Measurements from ENCODE around the gene BAZ1B.
"Not testable (repeated sequence)": the region's sequence is repeated elsewhere in the genome, so short reads cannot be mapped to it uniquely, and the experiment has no call there.

The BAZ1B gene

DNA sequence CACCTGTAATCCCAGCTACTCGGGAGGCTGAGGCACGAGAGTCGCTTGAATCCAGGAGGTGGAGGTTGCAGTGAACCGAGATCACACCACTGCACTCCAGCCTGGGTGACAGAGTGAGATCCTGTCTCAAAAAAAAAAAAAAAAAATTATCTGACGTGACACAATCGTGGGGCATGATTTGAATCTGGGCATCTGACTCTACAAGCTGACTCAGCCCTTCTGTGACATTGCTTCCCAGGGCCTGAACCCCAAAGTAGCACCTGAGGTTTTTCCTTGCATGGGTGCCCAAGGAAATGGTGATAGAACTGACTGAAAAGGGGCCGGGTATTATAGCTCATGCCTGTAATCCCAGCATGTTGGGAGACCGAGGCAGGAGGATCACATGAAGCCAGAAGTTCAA is 101.5 kb downstream of the BAZ1B start:
- WGBS, 2 experiments: 89 to 90% methylated on average over 8 of the region's 8 CpGs
- H3K4me1 ChIP-seq (ENCODE audit: control insufficient read depth, insufficient read depth, low read length); H3K4me3 ChIP-seq (ENCODE audit: insufficient read depth, low read depth, low read length); H3K27me3 ChIP-seq (ENCODE audit: control insufficient read depth, insufficient read depth, low read length, poor library complexity, severe bottlenecking); H3K36me3 ChIP-seq (ENCODE audit: control insufficient read depth, insufficient read depth, low read length); H3K27ac ChIP-seq (ENCODE audit: insufficient read depth, low read depth, low read length, poor library complexity, severe bottlenecking); H3K9me3 ChIP-seq (ENCODE audit: control insufficient read depth, low read length): not testable (repeated sequence)

DNA sequence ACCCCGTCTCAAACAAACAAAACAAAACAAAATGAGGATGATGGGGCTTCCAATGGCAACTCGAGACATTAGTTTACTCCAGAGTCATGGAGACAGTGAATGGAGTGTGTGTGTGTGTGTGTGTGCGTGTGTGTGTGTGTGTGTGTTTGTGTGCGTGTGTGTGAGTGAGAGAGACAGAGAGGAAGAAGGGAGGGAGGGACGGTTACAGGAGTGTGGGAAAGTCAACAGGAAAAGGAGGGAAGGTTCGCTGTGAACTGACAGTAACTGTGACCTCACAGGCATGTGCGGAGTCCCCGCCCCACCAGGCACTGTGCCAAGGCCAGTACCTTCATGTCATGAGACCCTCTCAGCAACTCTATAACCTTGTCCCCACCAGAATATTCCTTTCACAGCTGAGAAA is 102.1 kb downstream of the BAZ1B start:
- not testable (repeated sequence) for H3K27ac ChIP-seq (ENCODE audit: insufficient read depth, low read depth, low read length, poor library complexity, severe bottlenecking); H3K27me3 ChIP-seq (ENCODE audit: control insufficient read depth, insufficient read depth, low read length, poor library complexity, severe bottlenecking)
- 71 to 74% methylated on average over 8 of the region's 8 CpGs for WGBS, 2 experiments

DNA sequence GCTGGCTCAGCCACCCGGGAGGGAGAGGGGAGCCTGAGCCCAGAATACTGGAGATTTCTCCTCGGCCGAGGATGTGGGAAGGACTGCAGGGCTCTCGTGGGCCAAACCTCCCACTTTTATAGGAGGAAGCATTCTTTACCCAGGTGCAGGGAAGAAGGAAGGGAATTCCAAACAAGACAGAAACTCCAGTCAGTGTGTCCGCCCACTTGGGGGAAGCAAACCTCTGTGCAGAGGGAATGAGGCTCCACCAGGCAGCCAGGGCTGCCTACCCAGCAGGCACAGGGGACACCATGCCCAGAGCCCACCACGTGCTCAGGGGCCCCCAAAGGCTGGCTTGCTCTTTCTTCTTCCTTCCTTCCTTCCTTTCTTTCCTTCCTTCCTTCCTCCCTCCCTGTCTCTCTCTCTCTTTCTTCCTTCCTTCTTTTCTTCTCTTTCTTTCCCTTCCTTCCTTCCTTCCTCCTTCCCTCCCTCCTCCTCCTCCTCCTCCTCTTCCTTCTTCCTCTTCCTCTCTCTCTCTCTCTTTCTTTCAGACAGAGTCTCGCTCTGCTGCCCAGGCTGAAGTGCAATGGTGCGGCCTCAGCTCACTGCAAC is 103.9 kb downstream of the BAZ1B start:
- H3K36me3 ChIP-seq (ENCODE audit: control insufficient read depth, insufficient read depth, low read length): no peaks in the 10 kb centered on the region
- no peaks in the 10 kb centered on the region for H3K27me3 ChIP-seq (ENCODE audit: control insufficient read depth, insufficient read depth, low read length, poor library complexity, severe bottlenecking)
- H3K9me3 ChIP-seq (ENCODE audit: control insufficient read depth, low read length): no peaks in the 10 kb centered on the region
- no peak overlapping the region for H3K27ac ChIP-seq (ENCODE audit: insufficient read depth, low read depth, low read length, poor library complexity, severe bottlenecking)
- WGBS, 2 experiments: 75 to 84% methylated on average over 8 of the region's 8 CpGs
- no peaks in the 10 kb centered on the region for H3K4me1 ChIP-seq (ENCODE audit: control insufficient read depth, insufficient read depth, low read length)
- H3K4me3 ChIP-seq (ENCODE audit: insufficient read depth, low read depth, low read length): no peak overlapping the region

More for the DNA sequence above, 102.1 kb downstream of the BAZ1B start:
- not testable (repeated sequence) for H3K4me3 ChIP-seq (ENCODE audit: insufficient read depth, low read depth, low read length); H3K36me3 ChIP-seq (ENCODE audit: control insufficient read depth, insufficient read depth, low read length); H3K9me3 ChIP-seq (ENCODE audit: control insufficient read depth, low read length); H3K4me1 ChIP-seq (ENCODE audit: control insufficient read depth, insufficient read depth, low read length)

DNA sequence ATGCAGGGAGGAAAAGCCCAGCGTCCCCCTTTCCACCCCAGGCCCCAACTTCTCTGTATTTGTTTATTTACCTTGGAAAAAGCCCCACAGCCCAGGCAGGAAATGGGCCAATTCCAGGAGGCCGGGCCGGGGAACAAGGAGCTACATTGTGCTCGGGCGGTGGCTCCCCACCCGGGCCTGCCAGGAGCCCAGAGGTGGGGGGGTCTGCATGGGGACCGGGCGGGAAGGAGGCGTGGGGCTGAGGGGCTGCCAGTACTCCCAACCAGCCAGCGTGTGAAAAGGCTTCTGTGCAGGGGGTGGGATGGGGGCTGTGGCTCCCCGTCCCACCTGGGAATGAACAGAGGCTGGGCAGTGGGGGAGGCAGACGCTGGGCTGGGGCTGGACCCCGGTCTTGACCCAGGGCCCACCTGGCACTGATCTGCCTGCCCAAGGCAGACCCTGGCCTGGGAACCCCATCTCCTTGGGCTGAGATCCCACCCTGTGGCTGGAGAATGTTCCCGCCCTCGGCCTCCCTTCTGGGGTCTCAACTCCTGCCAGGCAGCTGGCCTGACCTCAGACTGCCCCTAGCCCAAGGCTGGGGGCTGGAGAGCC is 111.5 kb downstream of the BAZ1B start:
- not testable (repeated sequence) for H3K36me3 ChIP-seq (ENCODE audit: control insufficient read depth, insufficient read depth, low read length); H3K4me3 ChIP-seq (ENCODE audit: insufficient read depth, low read depth, low read length); H3K9me3 ChIP-seq (ENCODE audit: control insufficient read depth, low read length); H3K27ac ChIP-seq (ENCODE audit: insufficient read depth, low read depth, low read length, poor library complexity, severe bottlenecking); H3K4me1 ChIP-seq (ENCODE audit: control insufficient read depth, insufficient read depth, low read length); H3K27me3 ChIP-seq (ENCODE audit: control insufficient read depth, insufficient read depth, low read length, poor library complexity, severe bottlenecking)
- WGBS, 2 experiments: 65 to 70% methylated on average over 14 to 15 of the region's 15 CpGs

DNA sequence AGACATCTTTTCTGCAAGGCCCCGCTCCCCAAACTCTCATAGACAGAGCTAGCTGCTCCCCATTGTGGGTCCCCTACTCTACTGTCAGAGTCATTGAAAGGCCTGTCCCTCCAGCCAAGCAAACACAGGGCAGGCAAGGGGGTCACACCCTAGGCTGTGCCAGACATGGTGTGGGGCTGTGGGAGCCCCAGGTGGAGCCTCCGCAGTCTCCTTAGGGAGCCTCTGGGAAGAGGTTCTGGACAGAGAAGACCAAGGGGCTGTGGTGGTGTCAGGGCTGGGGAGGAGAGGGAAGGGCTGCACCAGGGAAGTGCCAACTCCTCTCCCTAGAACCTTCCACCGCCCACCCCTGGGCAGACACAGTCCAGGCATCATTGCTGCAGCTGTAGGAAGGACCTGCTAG is 117.2 kb downstream of the BAZ1B start:
- H3K27me3 ChIP-seq (ENCODE audit: control insufficient read depth, insufficient read depth, low read length, poor library complexity, severe bottlenecking); H3K4me3 ChIP-seq (ENCODE audit: insufficient read depth, low read depth, low read length); H3K36me3 ChIP-seq (ENCODE audit: control insufficient read depth, insufficient read depth, low read length); H3K4me1 ChIP-seq (ENCODE audit: control insufficient read depth, insufficient read depth, low read length); H3K27ac ChIP-seq (ENCODE audit: insufficient read depth, low read depth, low read length, poor library complexity, severe bottlenecking); H3K9me3 ChIP-seq (ENCODE audit: control insufficient read depth, low read length): not testable (repeated sequence)
- WGBS, 2 experiments: 95% methylated on average over 3 of the region's 3 CpGs

DNA sequence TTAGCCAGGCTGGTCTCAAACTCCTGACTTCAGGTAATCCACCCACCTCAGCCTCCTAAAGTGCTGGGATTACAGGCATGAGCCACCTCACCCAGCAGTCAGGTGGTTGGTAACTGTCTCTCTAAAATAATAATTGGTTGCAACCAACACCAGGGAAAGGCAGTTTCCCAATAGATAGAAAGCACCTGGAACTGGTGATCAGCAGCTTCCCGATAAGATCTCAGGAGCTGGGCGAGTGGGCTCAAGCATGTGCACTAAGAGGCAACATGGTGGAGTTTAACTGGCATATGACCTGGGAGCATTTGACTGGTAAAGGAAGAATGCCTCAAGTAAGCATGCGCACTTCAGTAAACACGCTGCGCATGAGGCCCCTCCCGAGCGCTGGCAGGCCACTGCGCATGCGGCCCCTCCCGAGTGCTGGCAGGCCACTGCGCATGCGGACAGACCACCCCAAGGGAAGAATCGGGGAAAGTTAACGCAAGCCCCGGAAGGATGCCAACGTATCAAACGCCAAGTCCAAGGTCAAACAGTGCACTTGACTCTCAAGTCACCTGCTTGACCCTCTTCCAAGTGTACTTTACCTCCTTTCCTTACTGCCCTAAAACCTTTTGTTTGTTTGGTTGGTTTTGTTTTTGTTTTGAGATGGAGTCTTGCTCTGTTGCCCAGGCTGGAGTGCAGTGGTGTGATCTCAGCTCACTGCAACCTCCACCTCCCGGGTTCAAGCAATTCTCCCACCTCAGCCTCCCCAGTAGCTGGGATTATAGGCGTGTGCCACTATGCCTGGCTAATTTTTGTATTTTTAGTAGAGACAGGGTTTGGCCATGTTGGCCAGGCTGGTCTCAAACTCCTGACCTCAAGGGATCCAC is 122.7 kb downstream of the BAZ1B start:
- not testable (repeated sequence) for H3K27ac ChIP-seq (ENCODE audit: insufficient read depth, low read depth, low read length, poor library complexity, severe bottlenecking); H3K27me3 ChIP-seq (ENCODE audit: control insufficient read depth, insufficient read depth, low read length, poor library complexity, severe bottlenecking); H3K4me1 ChIP-seq (ENCODE audit: control insufficient read depth, insufficient read depth, low read length); H3K36me3 ChIP-seq (ENCODE audit: control insufficient read depth, insufficient read depth, low read length); H3K4me3 ChIP-seq (ENCODE audit: insufficient read depth, low read depth, low read length); H3K9me3 ChIP-seq (ENCODE audit: control insufficient read depth, low read length)
- WGBS, 2 experiments: 64 to 72% methylated on average over 19 of the region's 19 CpGs

DNA sequence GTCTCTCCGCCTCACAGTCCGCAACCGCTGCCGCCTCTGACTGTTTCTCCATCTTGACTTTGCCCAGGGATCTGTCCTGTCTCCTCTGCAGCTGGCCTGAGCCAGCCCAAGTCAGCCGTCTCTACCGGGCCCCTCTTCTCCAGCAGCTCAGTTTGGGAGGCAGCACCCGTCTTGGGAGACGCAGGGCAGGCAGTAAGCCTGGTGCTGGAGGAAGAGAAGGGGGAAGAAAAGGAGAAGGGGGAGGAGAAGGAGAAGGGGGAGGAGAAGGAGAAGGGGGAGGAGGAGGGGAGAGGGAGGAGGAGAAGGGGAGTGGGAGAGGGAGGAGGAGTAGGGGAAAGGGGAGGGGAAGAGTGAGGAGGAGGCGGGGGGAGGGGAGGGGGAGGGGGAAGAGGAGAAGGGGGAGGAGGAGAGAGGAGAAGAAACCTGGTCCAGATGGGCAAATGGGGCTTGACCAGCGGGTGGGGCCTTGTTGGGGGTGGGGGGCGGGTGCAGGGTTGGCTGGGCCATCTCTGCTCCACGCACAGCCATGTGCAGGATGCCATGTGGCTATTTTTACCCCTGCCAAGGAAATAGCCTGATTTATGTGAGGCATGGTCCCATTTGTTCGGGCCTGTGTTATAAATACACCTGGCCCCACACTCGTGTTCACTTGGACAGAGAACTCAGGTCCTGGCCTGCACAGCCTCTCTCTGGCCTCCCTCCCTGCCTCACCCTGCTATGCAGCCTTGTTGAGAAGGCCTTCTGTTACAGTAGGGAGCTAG is 124.4 kb downstream of the BAZ1B start:
- Histone ChIP-seq H3K4me1 (ENCODE audit: control insufficient read depth, insufficient read depth, low read length) (peaks cover 5% of the 10 kb centered on the region), H3K36me3 (ENCODE audit: control insufficient read depth, insufficient read depth, low read length) (no peaks in the 10 kb centered on the region), H3K27ac (ENCODE audit: insufficient read depth, low read depth, low read length, poor library complexity, severe bottlenecking) (peak overlapping the region; percentile 63), H3K27me3 (ENCODE audit: control insufficient read depth, insufficient read depth, low read length, poor library complexity, severe bottlenecking) (no peaks in the 10 kb centered on the region), H3K4me3 (ENCODE audit: insufficient read depth, low read depth, low read length) (peak overlapping the region; percentile 47), H3K9me3 (ENCODE audit: control insufficient read depth, low read length) (no peaks in the 10 kb centered on the region)
- 19 to 21% methylated on average over 13 of the region's 14 CpGs for WGBS, 2 experiments

DNA sequence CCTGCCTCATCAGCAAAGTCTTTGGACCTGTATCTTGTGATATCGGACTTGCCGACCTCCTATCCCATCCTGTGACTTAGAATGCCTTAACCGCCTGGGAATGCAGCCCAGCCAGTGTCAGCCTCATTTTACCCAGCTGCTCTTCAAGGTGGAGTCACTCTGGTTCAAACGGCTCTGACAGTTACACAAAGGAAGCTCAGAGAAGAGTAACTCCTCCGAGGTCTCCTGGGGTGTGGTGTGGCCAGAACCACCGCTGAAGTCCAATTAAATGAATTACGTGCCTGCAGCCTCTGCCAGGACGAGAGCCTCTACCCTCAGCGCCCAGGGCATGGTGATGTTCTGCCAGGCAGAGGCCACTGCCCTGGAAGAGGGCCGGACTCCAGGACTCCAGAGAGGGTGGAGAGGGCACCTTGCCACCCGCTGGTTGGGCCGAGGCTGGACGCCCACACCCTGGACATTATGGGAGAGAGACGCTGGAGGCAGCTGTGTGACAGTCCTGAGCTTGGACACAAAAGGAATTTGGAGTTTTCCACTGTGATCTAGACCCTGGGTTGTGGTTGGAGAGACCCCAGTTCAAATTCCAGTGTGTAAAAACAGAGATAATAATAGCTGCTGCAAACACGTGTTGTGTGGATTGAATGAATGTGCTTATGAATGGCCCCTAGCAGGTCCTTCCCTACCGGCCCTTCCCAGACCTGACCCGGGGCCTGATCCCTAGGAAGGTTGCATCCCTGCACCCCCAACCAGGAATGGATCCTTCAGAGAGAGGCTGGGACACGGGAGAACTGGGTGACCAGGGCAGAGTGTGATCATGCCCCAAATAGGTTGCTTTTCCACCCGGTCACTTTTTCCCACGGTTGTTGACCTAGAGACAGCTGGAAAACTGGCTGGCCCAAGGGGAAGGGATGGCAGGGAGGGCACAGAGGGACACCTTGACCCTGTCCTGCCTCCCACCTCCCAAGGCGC is 126.3 kb downstream of the BAZ1B start:
- no peaks in the 10 kb centered on the region for H3K27me3 ChIP-seq (ENCODE audit: control insufficient read depth, insufficient read depth, low read length, poor library complexity, severe bottlenecking)
- no peaks in the 10 kb centered on the region for H3K36me3 ChIP-seq (ENCODE audit: control insufficient read depth, insufficient read depth, low read length)
- WGBS, 2 experiments: 84 to 86% methylated on average over 21 of the region's 21 CpGs
- H3K4me3 ChIP-seq (ENCODE audit: insufficient read depth, low read depth, low read length): no peak overlapping the region
- peaks cover 5% of the 10 kb centered on the region for H3K4me1 ChIP-seq (ENCODE audit: control insufficient read depth, insufficient read depth, low read length)
- no peak overlapping the region for H3K27ac ChIP-seq (ENCODE audit: insufficient read depth, low read depth, low read length, poor library complexity, severe bottlenecking)
- H3K9me3 ChIP-seq (ENCODE audit: control insufficient read depth, low read length): no peaks in the 10 kb centered on the region

DNA sequence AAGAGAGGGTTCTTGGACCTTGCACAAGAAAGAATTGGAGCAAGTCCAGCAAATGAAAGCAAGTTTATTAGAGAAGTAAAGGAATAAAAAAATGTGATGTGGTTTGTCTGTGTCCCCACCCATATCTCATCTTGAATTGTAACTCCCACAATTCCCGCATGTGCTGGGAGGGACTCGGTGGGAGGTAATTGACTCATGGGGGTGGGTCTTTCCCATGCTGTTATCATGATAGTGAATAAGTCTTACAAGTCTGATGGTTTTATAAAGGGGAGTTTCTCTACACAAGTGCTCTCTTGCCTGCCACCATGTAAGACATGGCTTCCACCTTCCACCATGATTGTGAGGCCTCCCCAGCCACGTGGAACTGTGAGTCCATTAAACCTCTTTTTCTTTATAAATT is 127.7 kb downstream of the BAZ1B start:
- WGBS, 2 experiments: 71 to 74% methylated on average over 2 to 3 of the region's 3 CpGs
- no peaks in the 10 kb centered on the region for H3K9me3 ChIP-seq (ENCODE audit: control insufficient read depth, low read length)
- peaks cover 5% of the 10 kb centered on the region for H3K4me1 ChIP-seq (ENCODE audit: control insufficient read depth, insufficient read depth, low read length)
- no peak overlapping the region for H3K4me3 ChIP-seq (ENCODE audit: insufficient read depth, low read depth, low read length)
- no peaks in the 10 kb centered on the region for H3K27me3 ChIP-seq (ENCODE audit: control insufficient read depth, insufficient read depth, low read length, poor library complexity, severe bottlenecking)
- H3K36me3 ChIP-seq (ENCODE audit: control insufficient read depth, insufficient read depth, low read length): no peaks in the 10 kb centered on the region
- H3K27ac ChIP-seq (ENCODE audit: insufficient read depth, low read depth, low read length, poor library complexity, severe bottlenecking): no peak overlapping the region

All from ectodermal cell (in vitro differentiated cells).